ENCODE results near the gene TNFAIP8L1. TPM values are rescaled to one million over a fixed set of nuclear protein-coding genes. Genes with fewer than 3 reads are reported as not detected.
"Not testable (repeated sequence)": the region's sequence is repeated elsewhere in the genome, so short reads cannot be mapped to it uniquely, and the experiment has no call there.

The TNFAIP8L1 gene
- total RNA-seq, 1 donor from 2014 or later = 8.9 TPM

DNA sequence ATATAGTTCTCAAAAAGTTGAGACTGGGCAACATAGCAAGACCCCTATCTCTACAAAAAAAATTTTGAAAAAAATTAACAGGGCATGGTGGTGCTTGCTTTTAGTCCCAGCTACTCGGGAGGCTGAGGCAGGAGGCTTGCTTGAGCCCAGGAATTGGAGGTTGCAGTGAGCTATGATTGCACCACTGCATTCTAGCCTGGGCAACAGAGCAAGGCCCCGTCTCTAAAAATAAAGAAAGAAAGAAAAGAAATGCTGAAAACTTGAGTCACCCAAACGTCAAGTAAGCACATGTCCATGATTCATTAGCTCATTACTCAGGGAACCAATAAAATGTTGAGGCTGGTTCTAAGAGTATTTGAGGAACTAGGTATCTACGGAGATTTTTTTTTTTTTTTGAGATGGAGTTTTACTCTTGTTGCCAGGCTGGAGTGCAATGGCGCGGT is 45.9 kb upstream of the TNFAIP8L1 start:
- H3K27me3 Mint-ChIP-seq = peaks cover 18% of the 10 kb centered on the region
- TF ChIP-seq, protein P1, sequence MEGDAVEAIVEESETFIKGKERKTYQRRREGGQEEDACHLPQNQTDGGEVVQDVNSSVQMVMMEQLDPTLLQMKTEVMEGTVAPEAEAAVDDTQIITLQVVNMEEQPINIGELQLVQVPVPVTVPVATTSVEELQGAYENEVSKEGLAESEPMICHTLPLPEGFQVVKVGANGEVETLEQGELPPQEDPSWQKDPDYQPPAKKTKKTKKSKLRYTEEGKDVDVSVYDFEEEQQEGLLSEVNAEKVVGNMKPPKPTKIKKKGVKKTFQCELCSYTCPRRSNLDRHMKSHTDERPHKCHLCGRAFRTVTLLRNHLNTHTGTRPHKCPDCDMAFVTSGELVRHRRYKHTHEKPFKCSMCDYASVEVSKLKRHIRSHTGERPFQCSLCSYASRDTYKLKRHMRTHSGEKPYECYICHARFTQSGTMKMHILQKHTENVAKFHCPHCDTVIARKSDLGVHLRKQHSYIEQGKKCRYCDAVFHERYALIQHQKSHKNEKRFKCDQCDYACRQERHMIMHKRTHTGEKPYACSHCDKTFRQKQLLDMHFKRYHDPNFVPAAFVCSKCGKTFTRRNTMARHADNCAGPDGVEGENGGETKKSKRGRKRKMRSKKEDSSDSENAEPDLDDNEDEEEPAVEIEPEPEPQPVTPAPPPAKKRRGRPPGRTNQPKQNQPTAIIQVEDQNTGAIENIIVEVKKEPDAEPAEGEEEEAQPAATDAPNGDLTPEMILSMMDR (conservative IDR thresholded peaks at IDR 0.05) = no peak
- no peak overlapping the region for H3K4me3 Mint-ChIP-seq
- no peaks in the 10 kb centered on the region for H3K36me3 Mint-ChIP-seq
- no peak for DNase-seq (ENCODE audit: extremely low spot score, unreplicated experiment)
- H3K27ac Mint-ChIP-seq = no peak overlapping the region
- peaks cover 6% of the 10 kb centered on the region for H3K4me1 Mint-ChIP-seq (ENCODE audit: unreplicated experiment)
- no peaks in the 10 kb centered on the region for H3K9me3 Mint-ChIP-seq

GRCh38 chr19:4594201-4594600 is 45.1 kb upstream of the TNFAIP8L1 start:
- DNase-seq (ENCODE audit: extremely low spot score, unreplicated experiment) = no peak
- Mint-ChIP-seq H3K4me3 (no peak overlapping the region), H3K27ac (no peak overlapping the region), H3K36me3 (no peaks in the 10 kb centered on the region), H3K4me1 (ENCODE audit: unreplicated experiment) (peaks cover 4% of the 10 kb centered on the region), H3K9me3 (no peaks in the 10 kb centered on the region), H3K27me3 (peaks cover 20% of the 10 kb centered on the region)
- TF ChIP-seq, protein P1 (conservative IDR thresholded peaks at IDR 0.05) = no peak

- H3K36me3 Mint-ChIP-seq; H3K9me3 Mint-ChIP-seq; H3K4me3 Mint-ChIP-seq; H3K27ac Mint-ChIP-seq; H3K4me1 Mint-ChIP-seq (ENCODE audit: unreplicated experiment); DNase-seq (ENCODE audit: extremely low spot score, unreplicated experiment): not testable (repeated sequence)
- peaks cover 20% of the 10 kb centered on the region for H3K27me3 Mint-ChIP-seq
These were observed 44.2 kb upstream of the TNFAIP8L1 start for GRCh38 chr19:4595158-4595557.

DNA sequence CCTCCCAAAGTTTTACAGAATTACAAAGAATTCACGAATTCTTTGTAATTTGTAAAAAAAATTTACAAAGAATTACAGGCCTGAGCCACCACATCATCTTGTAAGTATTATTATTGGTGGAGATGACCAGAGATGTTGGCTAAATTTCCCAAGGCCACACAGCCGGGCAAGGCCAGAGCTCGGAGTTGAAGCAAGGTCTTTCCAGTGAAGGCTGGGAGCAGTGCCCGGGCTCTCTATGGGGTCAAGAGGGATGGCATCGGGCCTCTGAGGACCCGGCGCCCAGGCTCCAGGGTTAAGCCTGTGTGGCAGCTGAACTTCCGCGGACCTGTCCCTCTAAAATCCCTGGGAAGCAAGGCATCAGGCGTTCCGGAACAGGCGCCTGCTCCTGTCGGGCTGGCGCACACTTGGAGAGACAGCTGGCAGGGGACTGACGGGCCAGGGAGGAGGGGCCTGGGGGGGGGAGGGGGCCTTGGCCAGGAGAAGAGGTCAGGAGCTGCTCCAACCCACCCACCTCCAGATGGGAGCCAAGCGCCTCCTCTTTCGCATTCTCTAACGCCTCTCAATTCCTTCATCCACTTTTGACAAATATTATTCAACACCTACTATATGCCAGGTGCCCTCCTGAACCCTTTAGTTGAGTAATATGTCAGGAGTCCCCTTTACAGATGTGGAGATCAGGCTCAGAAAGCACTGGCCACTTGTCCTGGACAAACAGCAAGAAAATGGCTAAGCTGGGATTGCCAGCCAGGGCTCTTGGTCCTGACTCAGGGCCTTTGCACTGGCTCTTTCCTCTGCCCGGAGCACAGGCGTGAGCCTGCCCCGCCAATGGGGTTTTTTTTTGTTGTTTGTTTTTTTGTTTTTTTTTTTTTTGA is 43.0 kb upstream of the TNFAIP8L1 start:
- no peak overlapping the region for H3K4me3 Mint-ChIP-seq
- H3K4me1 Mint-ChIP-seq (ENCODE audit: unreplicated experiment) = peaks cover 4% of the 10 kb centered on the region
- H3K36me3 Mint-ChIP-seq = no peaks in the 10 kb centered on the region
- TF ChIP-seq, protein P1 (conservative IDR thresholded peaks at IDR 0.05) = no peak
- peaks cover 22% of the 10 kb centered on the region for H3K27me3 Mint-ChIP-seq
- H3K27ac Mint-ChIP-seq = no peak overlapping the region
- no peaks in the 10 kb centered on the region for H3K9me3 Mint-ChIP-seq
- DNase-seq (ENCODE audit: extremely low spot score, unreplicated experiment) = no peak

GRCh38 chr19:4597278-4597974 is 41.9 kb upstream of the TNFAIP8L1 start:
- H3K9me3 Mint-ChIP-seq = no peaks in the 10 kb centered on the region
- peak overlapping the region; percentile 46 for H3K4me3 Mint-ChIP-seq
- no peak for DNase-seq (ENCODE audit: extremely low spot score, unreplicated experiment)
- peaks cover 3% of the 10 kb centered on the region for H3K4me1 Mint-ChIP-seq (ENCODE audit: unreplicated experiment)
- peaks cover 20% of the 10 kb centered on the region for H3K27me3 Mint-ChIP-seq
- TF ChIP-seq, protein P1 (conservative IDR thresholded peaks at IDR 0.05) = no peak
- no peak overlapping the region for H3K27ac Mint-ChIP-seq
- no peaks in the 10 kb centered on the region for H3K36me3 Mint-ChIP-seq

Data from type B pancreatic cell (in vitro differentiated cells).